GM18508 (cell line): Measurements from ENCODE around the gene EPHB1.
"Not testable (repeated sequence)": the region's sequence is repeated elsewhere in the genome, so short reads cannot be mapped to it uniquely, and the experiment has no call there.

Source experiments
- ATAC-seq: cut with Tn5 transposase; IDR thresholded peaks from one replicate; pipeline ENCODE4 v1.9.1; 2021; ENCODE audit warnings: moderate number of reproducible peaks; ENCODE audit not compliant: insufficient read depth, unreplicated experiment

EPHB1 gene

DNA sequence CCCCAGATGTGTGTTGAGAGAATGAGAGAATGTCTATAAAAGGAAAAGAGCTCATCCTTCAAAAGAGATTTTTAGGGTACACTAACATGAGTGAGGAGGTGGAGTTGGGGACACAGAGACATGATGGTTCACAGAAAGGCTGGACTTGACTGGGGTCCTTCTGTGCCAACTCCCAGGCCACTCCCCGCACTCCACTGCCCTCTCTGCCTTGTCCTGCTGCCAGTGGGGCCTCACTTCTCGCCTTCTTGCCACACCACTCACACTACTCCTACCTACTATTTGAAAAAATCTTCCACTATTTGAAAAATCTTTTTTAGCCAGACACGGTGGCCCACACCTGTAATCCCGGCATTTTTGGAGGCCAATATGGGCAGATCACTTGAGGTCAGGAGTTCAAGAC is 298.1 kb downstream of the EPHB1 start:
- no peak for ATAC-seq

DNA sequence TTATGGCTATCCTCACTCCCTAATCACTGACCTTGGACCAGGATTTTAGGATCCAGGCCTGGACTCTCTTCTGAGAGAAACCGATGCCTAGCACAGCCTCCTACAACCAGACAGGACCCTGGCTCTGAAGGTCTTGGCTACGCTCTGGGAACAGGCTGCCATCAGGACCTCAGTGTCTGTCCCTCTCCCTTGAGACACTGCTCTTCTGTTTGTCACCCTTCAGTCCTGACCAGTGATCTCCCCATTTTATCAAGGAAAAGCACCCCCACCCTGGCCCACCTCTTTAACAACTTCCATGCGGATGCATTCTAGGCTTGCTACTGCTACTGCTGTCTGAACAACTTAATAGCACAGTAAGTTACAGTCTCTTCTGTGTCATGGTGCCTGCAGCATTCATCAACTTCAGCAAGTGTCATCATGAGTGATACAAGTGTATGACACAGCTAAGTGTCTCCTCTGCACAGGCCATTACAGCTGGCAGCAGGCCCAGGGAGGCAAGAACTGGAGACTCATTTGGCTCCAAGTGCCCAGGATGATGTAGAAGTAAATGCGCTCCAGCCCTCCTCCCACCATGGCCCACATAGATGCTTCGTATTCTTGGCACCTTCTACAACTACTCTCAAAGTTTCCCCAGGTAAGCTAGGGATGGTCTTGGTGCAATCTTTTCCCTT is 302.4 kb downstream of the EPHB1 start:
- no peak for ATAC-seq

DNA sequence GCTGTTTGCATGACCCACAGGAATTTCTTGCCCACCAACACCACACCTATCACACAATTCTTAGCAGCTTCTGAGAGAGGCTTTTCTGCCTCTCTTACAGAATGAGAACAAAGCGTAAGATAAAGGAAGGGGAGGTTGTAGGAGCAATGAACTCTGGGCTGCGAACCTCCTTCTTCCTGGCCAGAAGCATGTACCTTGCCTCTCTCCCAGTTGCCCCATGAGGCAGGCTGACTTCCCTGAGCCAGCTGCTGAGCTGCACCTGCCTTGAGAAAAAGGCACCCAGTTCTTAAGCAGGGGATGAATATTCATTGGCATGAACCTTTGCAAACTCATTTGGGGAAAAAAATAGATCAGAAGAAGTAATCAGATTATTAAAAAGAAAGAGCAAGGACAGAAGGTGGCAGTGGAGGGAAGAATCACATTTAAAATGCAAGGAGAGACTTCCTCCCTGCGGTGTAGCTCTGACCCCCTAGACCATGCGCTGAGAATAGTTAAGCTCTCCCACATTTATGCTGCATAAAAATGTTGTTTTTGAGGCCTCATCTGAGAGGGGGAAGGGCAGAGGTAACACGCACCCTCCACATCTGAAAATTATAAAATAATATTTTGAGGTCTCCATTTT is 304.8 kb downstream of the EPHB1 start:
- no peak for ATAC-seq

DNA sequence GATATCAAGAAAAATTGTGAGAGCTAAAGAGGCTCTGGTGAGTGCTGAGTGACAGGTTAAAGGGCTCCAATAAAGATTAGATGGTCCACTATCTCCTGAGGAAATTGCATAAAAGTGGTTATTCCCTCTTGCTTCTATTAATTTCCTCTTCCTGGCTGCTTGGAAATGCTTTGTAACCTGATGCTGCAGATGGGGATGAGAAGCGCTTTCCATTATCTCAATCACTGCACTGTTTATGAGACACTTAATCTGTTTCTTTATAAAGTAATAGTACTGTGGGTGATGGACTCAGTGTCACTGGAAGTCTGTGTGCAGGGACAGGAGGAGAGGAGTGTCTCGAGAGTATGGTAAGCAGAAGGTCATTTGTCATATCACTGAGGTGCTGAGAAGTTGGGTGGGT is 305.3 kb downstream of the EPHB1 start:
- no peak for ATAC-seq

DNA sequence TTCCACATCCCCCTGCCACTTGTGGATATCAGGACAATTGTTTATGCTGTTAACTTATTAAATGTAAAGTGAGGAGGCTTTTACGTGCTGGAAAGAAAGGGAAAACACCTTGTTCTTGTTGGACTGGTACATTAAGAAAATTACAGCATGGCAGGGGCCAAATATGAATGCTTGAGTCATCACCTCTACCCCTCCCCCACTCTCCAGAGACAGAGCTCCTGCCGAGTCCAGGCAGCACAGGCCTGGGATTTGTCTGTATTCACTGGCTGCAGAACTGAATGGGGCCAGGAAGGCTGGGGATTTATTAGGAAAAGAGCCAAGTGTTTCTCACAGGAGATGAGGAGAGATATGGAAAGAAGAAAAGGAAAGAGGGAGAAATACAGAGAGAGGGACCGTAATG is 308.9 kb downstream of the EPHB1 start:
- no peak for ATAC-seq

DNA sequence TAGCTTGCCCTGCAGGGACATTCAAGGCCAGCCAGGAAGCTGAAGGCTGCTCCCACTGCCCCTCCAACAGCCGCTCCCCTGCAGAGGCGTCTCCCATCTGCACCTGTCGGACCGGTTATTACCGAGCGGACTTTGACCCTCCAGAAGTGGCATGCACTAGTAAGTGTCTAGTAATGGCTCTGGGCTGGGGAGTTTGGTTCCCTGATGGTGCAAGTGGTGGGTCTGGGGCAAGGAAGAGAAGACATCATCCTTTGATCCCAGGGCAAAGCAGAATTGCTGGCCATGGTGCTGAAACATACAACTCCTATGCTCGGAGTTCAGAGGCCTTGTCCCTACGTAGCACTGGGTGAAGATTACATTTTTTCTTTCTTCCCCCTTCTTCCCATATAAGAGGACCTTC is 311.4 kb downstream of the EPHB1 start:
- ATAC-seq = no peak

DNA sequence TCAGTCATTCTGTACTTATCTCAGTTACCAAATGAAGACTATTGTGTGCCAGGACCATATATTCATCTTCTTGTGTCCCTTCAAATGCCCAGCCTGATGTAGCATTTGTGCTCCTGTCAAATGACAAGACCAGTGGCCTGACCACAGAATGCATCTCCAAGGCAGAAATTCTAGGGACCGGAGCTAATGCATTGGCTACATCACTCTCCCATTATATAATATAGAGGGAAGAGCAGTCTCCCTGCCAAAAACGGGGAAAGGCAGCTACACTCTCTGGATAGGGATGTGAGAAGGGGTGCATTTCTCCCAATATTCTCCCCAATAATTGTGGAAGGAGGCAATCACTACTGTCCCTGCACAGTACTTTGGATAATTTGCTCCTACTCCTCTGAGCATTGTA is 312.0 kb downstream of the EPHB1 start:
- ATAC-seq = no peak

DNA sequence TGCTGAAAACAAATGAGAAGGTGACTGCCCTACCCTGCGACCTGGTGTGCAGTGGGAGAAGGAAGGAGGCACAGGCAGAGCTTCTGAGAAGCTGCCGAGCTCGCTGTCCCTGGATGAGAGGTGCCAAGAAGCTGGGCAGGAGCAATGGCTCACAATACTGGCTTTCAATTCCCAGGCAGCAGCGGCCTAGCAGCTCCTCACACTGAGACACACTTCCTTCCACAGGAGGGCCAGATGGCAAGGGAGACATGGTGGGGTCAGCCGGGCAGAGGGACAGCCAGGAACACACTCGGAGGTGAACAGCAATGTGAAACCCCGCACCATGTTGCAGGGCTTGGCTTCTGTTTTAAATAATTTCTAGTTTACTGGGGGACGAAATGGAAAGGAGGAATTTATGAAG is 314.6 kb downstream of the EPHB1 start:
- no peak for ATAC-seq

DNA sequence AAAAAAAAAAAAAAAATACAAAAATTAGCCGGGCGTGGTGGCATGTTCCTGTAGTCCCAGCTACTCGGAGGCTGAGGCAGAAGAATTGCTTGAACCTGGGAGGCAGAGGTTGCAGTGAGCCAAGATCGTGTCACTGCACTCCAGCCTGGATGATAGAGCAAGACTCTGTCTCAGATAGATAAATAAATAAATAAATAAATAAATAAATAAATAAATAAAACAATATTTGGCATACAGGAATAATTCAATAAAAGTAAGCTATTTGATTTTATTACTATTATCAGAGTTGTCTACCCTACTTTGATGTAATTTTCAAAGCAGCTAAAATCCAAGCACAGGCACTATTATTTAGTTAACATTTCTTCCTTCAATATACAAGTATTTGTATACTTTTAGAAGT is 319.5 kb downstream of the EPHB1 start:
- ATAC-seq = not testable (repeated sequence)

DNA sequence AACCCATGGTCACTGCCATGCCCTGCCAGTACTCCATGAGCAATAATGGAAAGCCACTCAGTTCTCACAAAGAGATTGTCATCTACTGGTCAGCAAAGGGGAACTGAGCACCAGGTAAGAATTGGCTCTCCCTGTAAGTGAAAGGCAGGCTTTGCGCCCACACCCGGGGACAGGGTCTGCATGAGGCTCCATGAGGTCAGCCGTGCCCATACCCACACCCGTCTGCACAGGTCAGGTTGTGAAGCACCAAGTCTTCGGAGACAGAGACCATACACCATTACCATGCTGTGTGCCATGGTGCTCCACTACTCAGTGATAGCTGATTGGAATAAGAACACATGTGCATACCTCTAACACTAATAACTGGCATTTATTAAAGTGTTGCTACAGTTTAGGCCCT is 322.9 kb downstream of the EPHB1 start:
- ATAC-seq = no peak

DNA sequence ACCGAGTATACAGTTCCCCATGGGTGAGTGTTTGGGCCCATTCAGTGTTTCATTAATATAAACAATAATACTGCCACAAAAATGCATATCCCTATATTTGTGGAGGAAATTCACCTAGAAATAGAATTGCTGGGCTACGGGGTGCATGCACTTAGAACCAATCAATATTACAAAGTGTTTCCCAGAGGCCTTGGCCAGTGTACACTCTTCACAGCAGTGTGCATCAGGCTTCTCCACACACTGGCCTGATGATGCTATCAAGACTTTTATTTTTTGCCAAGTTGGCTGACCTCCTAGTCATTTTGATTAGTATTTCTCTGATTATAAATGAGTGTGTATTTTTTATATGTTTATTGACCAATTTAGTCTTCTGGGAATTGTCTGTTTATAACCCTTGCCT is 323.7 kb downstream of the EPHB1 start:
- ATAC-seq = no peak

DNA sequence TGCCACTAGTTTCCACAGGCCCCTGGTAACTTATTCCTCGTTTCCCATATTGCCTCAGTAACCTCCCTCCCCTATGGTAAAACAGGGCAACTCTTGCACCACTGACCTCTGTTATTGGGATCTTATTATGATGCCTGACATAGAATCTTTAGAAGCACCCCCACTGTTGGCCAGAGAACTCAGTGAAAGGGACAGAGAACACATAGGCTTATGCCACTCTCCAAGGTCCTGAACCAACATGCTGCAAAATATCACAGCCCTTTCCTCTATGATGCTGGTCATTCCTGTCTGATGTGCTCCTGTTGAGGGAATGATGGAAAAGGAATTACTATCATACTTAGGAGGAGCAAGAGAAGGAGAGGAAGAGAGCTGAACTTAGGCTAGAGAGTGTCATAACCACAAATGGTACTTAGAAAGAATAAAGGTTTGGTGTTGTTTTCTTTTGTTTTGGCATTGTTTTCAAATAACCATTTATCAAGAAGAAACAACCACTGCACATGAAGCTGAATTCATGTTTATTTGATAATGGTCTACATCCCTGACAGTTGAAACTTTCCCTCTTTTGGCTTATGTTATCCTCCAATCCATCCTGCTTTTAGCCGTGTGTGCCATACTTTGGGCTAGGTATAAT is 330.2 kb downstream of the EPHB1 start:
- no peak for ATAC-seq

DNA sequence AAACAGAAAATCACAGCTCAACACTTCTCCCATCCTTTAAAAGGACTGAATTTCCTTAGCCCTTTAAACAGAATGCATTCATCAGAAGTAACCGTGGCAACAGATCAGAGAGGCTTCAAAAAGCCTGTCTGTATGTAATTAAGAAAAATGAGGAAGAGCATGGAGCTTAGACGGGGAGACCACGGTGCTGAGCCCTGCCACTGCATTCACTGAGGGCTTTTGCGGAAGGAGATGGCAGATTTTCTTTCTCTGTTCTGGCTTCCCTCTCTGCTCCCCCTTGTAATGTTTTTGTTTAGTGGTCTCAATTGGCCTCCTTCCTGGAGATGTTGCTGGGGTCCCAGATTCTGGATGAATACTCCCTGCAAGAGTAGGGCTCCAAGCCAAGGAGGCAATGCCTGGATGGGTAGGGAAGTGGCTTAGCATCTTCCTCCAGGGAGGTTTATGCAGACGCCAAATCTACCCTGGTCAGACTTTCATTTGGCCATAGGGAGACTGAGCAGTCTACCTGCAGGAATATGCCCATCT is 332.9 kb downstream of the EPHB1 start:
- ATAC-seq = no peak

DNA sequence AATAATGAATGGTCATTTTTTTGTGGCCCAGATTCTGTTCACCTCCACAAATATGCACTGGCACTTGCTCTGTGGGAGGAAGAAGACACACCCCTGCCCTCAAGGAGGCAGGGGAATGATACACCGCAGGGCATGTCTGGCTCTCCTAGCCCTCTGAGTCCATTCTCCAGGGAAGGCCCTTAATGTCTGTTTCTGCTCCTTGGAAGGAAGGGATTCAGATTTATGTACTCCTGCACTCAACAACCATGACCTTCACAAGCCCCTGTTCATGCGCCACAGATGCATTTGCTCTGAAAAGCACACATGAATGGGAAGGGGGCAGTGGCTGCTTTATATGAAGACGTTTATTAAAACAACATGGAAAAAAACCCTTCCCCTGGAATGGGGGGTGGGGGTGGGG is 333.8 kb downstream of the EPHB1 start:
- no peak for ATAC-seq

DNA sequence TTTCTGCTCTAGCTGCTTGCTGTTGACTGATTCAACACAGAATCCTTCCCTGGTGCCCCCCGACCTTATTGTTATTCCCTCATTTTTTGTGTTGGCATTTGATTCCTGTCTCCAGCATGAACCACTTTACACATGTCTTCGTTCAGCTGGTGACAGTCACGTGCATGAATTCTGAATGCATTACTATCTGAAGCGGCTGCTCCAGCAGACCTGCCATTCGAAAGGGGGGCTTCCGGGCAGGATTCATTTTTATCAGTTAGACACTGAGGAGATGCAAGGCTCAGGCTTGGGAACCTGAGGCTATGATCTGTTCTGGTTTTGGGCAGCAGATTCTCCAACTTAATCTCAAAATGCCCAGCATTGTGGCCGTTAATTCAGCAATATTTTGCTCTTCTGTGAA is 336.2 kb downstream of the EPHB1 start:
- ATAC-seq = no peak

DNA sequence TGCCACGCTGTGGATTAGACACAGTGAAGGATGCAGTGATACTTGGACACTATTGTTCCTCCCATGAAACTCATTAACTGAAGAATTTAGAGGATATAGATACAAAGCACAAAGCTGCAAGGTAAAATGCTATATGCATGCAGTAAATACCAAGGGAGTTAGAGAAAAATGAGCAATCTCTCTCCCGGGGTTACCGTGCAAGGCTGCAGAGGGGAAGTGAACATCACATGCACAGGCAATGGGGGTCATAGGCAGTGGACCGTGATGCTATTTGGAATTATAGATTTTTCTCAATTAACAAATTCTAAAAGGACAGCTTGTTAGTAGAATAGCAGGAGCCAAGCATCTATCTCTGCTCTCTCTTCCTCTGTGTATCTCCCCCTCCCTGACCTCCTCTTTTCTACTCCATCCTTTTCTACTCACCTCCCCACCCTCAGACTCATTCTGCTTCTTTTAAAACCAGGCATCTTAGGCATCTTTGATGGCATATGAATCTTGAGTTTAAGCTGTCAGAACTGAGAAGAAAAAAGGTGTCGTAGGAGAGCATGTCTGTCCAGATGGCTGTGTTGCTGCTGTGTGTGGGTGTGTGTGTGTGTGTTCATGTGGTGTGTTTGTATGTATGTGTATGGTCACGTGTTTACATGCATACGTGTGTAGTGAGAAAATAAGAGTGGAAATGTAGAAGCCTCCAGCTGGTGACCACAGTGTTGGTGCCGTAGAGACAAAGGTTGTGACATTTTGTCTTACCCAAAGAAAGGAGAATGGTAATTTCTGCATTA is 339.0 kb downstream of the EPHB1 start:
- no peak for ATAC-seq

DNA sequence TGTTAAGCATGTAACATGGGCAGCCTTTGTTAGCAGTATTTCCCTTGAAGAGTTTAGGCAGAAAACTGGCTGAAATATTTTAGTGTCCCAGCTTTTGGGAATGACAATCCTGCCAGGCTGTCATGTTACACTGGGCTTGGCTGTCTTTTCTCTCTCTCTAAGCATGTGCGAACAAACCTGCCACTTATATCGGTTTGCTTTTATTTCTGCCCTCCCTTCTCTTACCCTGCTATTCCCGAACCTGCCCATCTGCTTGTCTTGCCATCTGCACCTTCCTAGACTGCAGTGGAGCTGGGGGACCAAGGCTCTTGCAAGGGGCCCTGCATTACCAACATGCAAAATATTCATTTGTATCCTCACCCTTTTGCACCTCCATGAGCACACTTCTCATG is 339.6 kb downstream of the EPHB1 start:
- ATAC-seq = no peak

DNA sequence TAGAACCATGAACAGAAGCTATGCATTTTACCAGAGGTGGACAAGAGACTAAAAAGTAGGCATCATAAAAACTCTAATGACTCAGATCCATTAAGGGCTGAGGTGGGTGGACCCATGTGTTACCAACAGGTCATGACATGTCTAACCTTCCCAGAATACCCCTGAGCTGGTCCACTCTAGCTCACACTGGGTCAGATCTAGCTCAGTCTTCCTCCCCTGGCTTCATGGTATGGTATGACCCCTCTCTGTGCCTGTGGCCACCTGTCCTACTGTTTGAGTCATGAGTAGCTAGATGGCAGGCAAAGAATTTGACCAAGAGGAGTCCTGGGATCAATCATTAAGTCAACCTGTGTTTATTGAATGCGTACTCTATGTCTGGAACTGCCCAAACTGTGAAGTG is 340.4 kb downstream of the EPHB1 start:
- no peak for ATAC-seq

DNA sequence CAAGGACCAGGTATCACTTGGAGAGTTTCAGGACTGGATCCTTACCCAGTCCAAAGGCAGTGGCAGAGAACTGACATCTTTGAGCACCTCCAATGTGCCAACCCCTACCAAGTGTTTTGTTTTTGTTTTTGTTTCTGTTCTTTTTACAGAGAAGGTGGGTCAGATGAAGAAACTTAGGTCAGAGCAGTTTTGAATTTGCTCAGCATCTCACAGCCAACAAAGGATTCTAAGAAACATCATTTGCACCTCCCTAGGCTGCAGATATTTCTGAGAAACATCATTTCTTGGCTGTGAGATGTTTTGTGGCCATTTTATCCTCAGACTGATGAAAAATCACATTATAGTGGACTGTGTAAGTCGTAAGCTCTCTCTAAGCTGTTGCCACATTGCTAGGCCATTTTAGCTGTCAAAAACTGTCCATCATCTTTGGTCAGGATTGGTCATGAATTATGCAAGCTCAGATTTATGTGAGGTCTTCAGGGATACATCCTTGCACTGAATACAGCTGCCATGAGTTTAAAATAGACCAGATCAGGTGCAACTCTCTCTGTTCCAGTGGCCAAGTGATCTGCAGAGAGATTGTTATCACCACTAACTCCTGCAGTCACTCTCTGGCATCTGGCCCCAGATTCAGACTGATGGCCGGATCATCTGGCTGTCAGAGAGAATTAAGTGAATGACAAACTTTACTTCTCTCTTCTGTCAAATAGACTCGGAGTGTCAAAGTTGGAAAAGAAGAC is 341.5 kb downstream of the EPHB1 start:
- no peak for ATAC-seq

DNA sequence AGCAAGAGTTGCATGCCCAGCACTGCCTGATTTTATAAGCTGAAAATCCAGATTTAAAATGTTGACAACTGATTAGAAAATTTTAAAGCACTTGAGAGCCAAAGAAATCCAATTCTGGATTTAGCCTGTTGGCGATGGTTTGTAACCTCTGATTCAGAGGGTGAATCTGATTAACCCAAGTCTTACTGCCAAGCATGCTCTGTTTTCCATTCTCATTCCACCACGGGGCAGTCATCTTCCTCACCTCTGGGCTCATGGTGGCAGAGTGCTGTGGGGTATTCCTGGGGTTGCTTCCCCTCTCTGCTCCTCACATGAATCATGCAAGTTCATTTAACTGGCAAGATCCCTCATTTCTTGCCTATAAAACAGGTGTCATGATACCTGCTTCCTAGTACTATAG is 342.2 kb downstream of the EPHB1 start:
- ATAC-seq = no peak
